SH-SY5Y (cell line): ENCODE data around the gene MACROD2.

Experiments
- GATA2 ChIP-seq: IDR thresholded peaks from 2 replicates; pipeline ENCODE4 v1.6.1; 2011; ENCODE audit warnings: mild to moderate bottlenecking, low read depth, low read length
- GATA3 ChIP-seq: IDR thresholded peaks from 2 replicates; pipeline ENCODE4 v1.6.1; 2011; ENCODE audit warnings: low read depth, mild to moderate bottlenecking, low read length, moderate library complexity

MACROD2 gene

DNA sequence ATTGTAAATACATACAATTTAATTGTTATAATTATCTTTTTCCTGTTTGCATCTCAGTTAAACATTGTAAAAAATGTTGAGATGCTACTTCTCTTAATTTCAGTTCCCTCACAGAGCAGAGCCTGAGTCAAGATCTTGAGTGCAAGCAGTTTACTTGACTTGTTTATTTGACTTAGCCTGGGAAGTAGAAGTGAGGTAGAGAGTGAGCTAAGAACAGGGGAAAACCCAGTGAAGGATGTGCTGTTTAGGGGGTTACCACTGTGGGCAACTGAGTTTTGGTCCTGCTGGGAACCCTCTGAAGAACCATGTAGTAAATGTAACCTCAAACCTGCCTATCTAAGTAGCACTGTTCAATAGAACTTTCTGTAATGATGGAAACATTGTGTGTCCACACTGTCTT is 837.3 kb downstream of the MACROD2 start:
- no peak for TF ChIP-seq GATA3
- TF ChIP-seq GATA2, result no peak

DNA sequence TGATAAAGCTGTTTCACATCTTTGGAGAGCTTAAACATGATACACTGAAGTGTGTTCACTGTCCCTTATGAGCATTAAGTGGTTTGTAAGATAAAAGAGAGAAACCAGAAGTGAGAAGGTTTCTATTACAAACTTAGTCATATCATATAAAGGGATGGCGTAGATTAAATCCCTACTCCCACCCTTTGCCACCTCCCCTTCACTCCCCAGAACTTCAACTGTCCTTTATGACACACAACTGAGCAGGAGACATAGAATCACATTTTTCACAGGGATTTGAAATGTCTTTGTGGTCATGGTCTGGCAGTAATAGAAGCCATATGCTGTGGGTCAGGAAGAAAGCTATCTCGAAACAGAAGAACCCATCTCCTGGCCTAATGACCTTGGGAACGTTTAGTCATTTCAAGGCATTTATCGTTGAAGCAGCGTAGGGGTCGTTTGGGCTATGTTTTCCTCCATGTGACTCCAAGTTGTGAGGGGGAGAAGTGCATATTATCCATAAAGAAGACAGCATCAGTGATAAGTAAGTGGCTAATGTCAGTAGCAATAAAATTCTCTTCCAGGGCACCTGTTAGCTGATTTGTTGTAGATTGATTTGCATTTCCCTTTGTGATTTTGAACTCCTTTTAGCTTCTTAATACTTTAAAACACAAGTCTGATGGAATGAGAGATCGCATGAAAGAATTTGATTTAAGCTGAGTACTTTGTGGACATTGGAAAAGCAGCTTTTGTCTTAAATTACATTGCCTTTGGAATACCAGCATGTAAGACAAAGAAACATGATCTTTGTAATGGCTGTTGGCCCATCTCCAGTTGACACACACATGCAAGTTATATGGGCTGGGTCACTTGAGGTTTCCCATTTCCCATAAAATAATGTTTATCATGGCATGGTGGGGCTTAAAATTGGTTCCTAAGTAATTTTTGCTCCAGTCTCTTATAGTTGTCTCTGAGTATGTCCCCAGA is 843.6 kb downstream of the MACROD2 start:
- TF ChIP-seq GATA2, result no peak
- TF ChIP-seq GATA3, result no peak

DNA sequence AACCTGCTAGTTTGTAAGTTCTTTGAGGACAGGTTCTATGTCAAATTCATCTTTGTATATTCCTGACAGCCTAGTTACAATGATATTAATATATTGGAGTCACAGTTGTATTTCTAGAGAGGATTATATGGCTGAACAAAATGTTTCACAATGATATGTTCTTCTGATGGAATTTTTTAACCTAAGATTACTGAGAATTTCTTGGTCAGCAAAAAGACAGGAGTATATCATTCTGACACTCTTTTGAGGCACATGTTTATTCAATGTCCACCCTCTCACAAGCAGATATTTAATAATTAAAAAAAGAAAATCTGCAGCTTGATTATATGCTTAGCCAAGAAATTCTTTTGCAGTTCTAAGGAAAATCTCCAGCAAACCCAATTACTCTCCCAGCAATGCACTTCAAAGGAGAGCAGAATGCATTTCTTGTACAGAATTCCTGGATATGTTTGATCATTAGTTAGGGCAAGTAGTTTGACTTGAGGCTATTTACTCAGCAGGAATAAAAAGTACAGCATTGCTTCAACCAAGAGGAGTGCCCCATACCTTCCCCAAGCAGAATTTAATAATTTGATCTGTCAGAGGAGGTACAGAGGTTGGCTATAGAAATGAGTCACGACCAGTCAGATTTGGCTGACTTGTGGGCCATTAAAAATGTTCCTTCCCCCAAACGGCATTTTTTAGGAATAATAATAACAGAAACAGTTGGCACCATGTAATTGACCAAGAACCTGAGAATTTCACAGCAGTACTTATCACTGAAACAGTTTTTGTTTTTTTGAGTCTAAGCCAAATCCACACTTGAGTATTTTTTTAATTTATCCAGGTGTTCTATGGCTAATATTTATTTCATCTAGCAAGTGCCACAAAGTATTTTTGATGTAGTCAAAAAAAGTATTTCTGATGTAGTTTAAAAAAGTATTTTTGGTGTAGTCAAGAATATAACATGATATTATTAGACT is 850.2 kb downstream of the MACROD2 start:
- TF ChIP-seq GATA3, result no peak
- TF ChIP-seq GATA2, result no peak

DNA sequence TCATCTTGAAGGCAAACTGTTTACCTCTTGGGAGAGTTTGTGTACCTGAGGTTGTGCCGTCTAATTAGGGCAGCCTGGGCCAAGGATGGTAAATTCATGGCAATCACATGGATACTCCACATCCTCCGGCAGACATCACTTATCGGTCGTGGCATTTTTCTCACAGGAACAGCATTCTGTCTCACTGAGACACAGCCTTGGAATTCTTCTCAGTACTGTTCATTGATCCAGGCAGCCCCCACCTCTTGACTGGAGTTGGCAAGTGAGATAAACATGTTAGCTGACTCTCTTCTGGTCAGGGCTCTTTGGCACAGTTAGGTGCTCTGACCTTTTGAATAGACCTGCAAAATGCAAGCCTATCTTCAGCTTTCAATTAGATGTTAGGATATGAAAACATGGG is 853.5 kb downstream of the MACROD2 start:
- TF ChIP-seq GATA3, result no peak
- no peak for TF ChIP-seq GATA2

GRCh38 chr20:14853079-14853478 is 857.8 kb downstream of the MACROD2 start:
- no peak for TF ChIP-seq GATA3
- no peak for TF ChIP-seq GATA2

DNA sequence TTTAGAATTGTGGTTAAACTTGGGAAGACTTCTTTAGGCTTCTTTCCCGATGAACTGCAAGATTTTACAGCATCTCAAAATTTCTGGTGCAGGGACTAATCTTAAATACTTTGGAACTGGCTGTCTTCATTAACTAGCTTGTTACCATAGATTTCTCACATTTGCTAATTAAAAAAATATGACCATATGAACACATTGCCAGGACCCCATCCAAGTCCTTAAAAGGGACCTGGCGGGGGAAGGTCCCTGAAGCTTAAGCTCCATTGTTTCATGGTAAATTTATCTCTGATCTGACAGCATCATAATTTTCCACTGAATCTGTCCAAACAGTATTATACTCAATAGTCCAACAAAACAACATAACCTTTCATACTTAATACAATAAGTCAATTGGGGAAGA is 859.9 kb downstream of the MACROD2 start:
- TF ChIP-seq GATA3 (no peak), GATA2 (no peak)

GRCh38 chr20:14859627-14860026 is 864.3 kb downstream of the MACROD2 start:
- TF ChIP-seq GATA2 (no peak), GATA3 (no peak)

GRCh38 chr20:14860410-14860814 is 865.1 kb downstream of the MACROD2 start:
- TF ChIP-seq GATA2, result no peak
- TF ChIP-seq GATA3, result no peak

GRCh38 chr20:14861028-14861699 is 865.8 kb downstream of the MACROD2 start:
- TF ChIP-seq GATA3 (no peak), GATA2 (no peak)

GRCh38 chr20:14865169-14865568 is 869.9 kb downstream of the MACROD2 start:
- TF ChIP-seq GATA2, result no peak
- no peak for TF ChIP-seq GATA3

- TF ChIP-seq GATA3 (no peak), GATA2 (no peak)
Observed at GRCh38 chr20:14865731-14866130, 870.4 kb downstream of the MACROD2 start.

GRCh38 chr20:14866841-14867514 is 871.7 kb downstream of the MACROD2 start:
- TF ChIP-seq GATA3 (no peak), GATA2 (no peak)

DNA sequence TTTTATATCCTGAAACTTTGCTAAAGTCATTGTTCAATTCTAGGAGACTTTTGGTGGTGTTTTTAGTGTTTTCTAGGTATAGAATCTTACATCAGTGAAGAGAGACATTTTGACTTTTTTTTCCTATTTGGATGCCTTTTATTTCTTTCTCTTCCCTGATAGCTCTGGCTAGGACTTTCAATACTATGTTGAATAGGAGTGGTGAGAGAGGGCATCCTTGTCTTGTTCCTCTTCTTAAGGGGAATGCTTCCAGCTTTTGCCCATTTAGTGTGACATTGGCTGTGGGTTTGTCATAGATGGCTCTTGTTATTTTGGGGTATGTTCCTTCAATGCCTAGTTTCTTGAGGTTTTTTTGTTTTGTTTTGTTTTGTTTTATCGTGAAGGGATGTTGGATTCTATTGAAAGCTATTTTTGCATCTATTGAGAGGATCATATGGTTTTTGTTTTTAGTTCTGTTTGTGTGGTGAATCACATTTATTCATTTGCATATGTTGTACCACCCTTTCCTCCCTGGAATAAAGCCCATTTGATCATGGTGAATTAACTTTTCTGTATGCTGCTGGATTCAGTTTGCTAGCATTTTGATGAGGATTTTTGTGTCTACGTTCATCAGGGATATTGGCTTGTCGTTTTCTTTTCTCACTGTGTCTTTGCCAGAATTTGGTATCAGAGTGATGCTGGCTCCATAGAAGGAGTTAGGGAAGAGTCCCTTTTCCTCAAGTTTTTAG is 882.1 kb downstream of the MACROD2 start:
- TF ChIP-seq GATA3, result no peak
- no peak for TF ChIP-seq GATA2

DNA sequence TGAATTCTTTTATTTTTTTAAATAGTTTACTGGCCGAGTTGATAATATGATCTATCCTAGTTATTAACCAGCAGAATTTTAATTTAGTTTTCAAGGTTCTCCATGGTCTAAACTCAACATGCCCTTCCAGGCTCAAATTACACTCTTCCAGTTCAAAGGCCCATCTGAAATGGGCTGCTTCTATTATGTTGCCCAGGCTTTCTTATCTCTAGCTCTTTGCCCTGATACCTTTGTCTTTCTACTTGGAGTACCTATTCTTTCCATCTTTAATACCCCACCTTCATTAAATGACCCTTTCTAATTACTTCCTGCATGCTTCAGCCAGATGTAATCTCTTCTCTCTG is 883.3 kb downstream of the MACROD2 start:
- no peak for TF ChIP-seq GATA3
- TF ChIP-seq GATA2, result no peak
